ENCODE data around the gene KLHL17.

GRCh38 chr1:923131-923990 is 37.0 kb upstream of the KLHL17 start, which contains the start of gene SAMD11:
- no peak for TF ChIP-seq POLR2A (IDR thresholded peaks at IDR 0.05; ENCODE audit: low read length)
- no peak for TF ChIP-seq GATA1 (IDR thresholded peaks at IDR 0.05; ENCODE audit: low read depth, low read length)

Measured in erythroblast (primary cell).